K562 (cell line): ENCODE data around the gene SCAPER.

Source experiments
- NR1H2 ChIP-seq: sonication (generic); formaldehyde crosslinking; IDR thresholded peaks from 2 replicates; pipeline ENCODE4 v1.4.0; 2020; ENCODE audit warnings: mild to moderate bottlenecking, missing genetic modification reagents
- SP1 ChIP-seq: sonication (generic); formaldehyde crosslinking; IDR thresholded peaks from 2 replicates; pipeline ENCODE4 v1.8.1; 2022; ENCODE audit warnings: mild to moderate bottlenecking, missing genetic modification reagents

DNA sequence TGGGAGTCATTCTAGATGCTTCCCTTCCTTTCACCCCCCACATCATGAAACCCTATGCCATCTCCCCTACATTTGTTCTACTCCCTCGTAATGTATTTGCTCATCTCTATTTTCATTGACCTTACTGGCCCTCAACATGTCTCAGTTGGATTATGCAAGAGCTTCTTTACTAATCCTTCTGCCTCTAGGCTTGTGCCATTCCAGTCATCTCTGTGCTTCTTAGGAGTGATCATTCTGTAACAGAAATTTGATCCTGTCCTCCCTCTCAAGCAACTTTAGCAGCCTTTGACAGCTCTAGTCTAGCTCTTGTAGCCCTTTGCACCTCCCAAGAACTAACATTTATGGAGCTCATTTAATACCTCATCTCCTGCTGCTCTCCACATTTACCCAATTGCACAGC is 503.9 kb downstream of the SCAPER start:
- TF ChIP-seq NR1H2 (CRISPR knock-in tag) (no peak), SP1 (CRISPR knock-in tag) (no peak)
